ENCODE measurements around the gene TREML4. TPM values are rescaled to one million over a fixed set of nuclear protein-coding genes. Genes with fewer than 3 reads are reported as not detected.
A peak's percentile ranks its signal among the peaks of the same experiment; 100 is the strongest.

The TREML4 gene
- total and polyA plus RNA-seq, 9 of the 15 experiments (the other 6 are each of a cell fraction or from before 2014, with no cell fraction given): not detected

- TF ChIP-seq CHAMP1 (IDR thresholded peaks at IDR 0.05) (no peak), LARP7 (IDR thresholded peaks at IDR 0.05) (no peak), NKRF (IDR thresholded peaks at IDR 0.05; ENCODE audit: borderline replicate concordance) (no peak), ZBTB33 (CRISPR knock-in tag; IDR thresholded peaks at IDR 0.05) (no peak), MAFG (tag; conservative IDR thresholded peaks at IDR 0.05) (peak; percentile 91), CLOCK (CRISPR knock-in tag; IDR thresholded peaks at IDR 0.05; ENCODE audit: borderline replicate concordance) (no peak), VEZF1 (CRISPR knock-in tag; IDR thresholded peaks at IDR 0.05) (no peak), DDX20 (tag; IDR thresholded peaks at IDR 0.05; ENCODE audit: low read depth) (no peak), ZNF316 (IDR thresholded peaks at IDR 0.05) (peak; percentile 78), ZBTB12 (CRISPR knock-in tag; IDR thresholded peaks at IDR 0.05) (no peak), DLX4 (CRISPR knock-in tag; IDR thresholded peaks at IDR 0.05) (no peak), TCF7L2 (IDR thresholded peaks at IDR 0.05; ENCODE audit: low read depth, low read length) (no peak), TCFL5 (CRISPR knock-in tag; conservative IDR thresholded peaks at IDR 0.05) (no peak), ZNF12 (CRISPR knock-in tag; IDR thresholded peaks at IDR 0.05) (no peak), ZNF584 (CRISPR knock-in tag; IDR thresholded peaks at IDR 0.05; ENCODE audit: low read depth) (no peak), HDAC8 (tag; IDR thresholded peaks at IDR 0.05) (no peak)
Observed at GRCh38 chr6:41228616-41229015, 467 bp downstream of the TREML4 start (continued).
